IMR-90 (cell line): ENCODE results near the gene ARL5C. TPM values are rescaled to one million over a fixed set of nuclear protein-coding genes. Genes with fewer than 3 reads are reported as not detected.

Experiments
- ATAC-seq: fragments of 200-7000 bp; cut with Tn5 transposase; 2 replicates; pipeline ENCODE4 v1.9.1; 2020; ENCODE audit warnings: low read depth, mild to moderate bottlenecking, moderate library complexity
- BruUV-seq: library from RNA; stranded (reverse); fragments of 400-500 nt; replicated peaks from 2 replicates; lab custom pipeline; 2021; lab: Mats Ljungman, UMichigan
- CTCF ChIA-PET: fragments of 300-600 bp; formaldehyde crosslinking; extraction: SDS; loops from one replicate; lab custom pipeline; 2021; ENCODE audit warnings: antibody characterized with exemption; lab: Yijun Ruan, JAX
- POLR2A ChIA-PET: fragments of 300-600 bp; sonication (Branson Sonifier 250); formaldehyde crosslinking; loops from one replicate; lab custom pipeline; 2022; ENCODE audit warnings: antibody characterized with exemption; ENCODE audit not compliant: unreplicated experiment; lab: Charles Lee
- DNase-seq: peaks from one replicate; pipeline ENCODE4 v3.0.0; 2013
- H2AFZ ChIP-seq: replicated peaks from 2 replicates; pipeline ENCODE3; 2013; ENCODE audit warnings: low read length, mild to moderate bottlenecking; ENCODE audit not compliant: poor library complexity
- H2AK5ac ChIP-seq: 2 replicates; pipeline ENCODE4 v1.6.1; 2013; ENCODE audit warnings: low read depth, low read length, inconsistent platforms
- H2AK9ac ChIP-seq: replicated peaks from 2 replicates; pipeline ENCODE3; 2013; ENCODE audit warnings: mild to moderate bottlenecking, low read depth, low read length, moderate library complexity; ENCODE audit not compliant: poor library complexity
- H2BK120ac ChIP-seq: 2 replicates; pipeline ENCODE4 v1.6.1; 2013; ENCODE audit warnings: low read depth, low read length, inconsistent platforms
- H2BK15ac ChIP-seq: 3 replicates; pipeline ENCODE4 v1.6.1; 2013; ENCODE audit warnings: low read depth, low read length, inconsistent platforms
- H2BK20ac ChIP-seq: 2 replicates; pipeline ENCODE4 v1.6.1; 2013; ENCODE audit warnings: low read depth, mild to moderate bottlenecking, inconsistent platforms, low read length, moderate library complexity
- H2BK5ac ChIP-seq: 2 replicates; pipeline ENCODE4 v1.6.1; 2013; ENCODE audit warnings: mild to moderate bottlenecking, low read depth, low read length, inconsistent platforms; ENCODE audit not compliant: poor library complexity, severe bottlenecking
- H3K14ac ChIP-seq: replicated peaks from 2 replicates; pipeline ENCODE4 v1.6.1; 2013; ENCODE audit warnings: low read depth, low read length, inconsistent platforms
- H3K18ac ChIP-seq: 2 replicates; pipeline ENCODE4 v1.6.1; 2013; ENCODE audit warnings: low read depth, low read length, control low read depth
- H3K23ac ChIP-seq: 2 replicates; pipeline ENCODE4 v1.6.1; 2013; ENCODE audit warnings: low read depth, low read length, inconsistent platforms
- H3K27ac ChIP-seq: 2 replicates; pipeline ENCODE4 v1.5.1; 2013; ENCODE audit warnings: mild to moderate bottlenecking, control low read depth, low read length; ENCODE audit not compliant: insufficient read depth
- H3K27me3 ChIP-seq: 2 replicates; pipeline ENCODE4 v1.6.1; 2013; ENCODE audit warnings: low read length; ENCODE audit not compliant: control insufficient read depth, insufficient read depth
- H3K36me3 ChIP-seq: 2 replicates; pipeline ENCODE4 v1.6.1; 2013; ENCODE audit warnings: low read length, mixed read lengths; ENCODE audit not compliant: control insufficient read depth, insufficient read depth
- H3K4ac ChIP-seq: 2 replicates; pipeline ENCODE4 v1.6.1; 2013; ENCODE audit warnings: low read depth, low read length, inconsistent platforms
- H3K4me1 ChIP-seq: 2 replicates; pipeline ENCODE4 v1.6.1; 2013; ENCODE audit warnings: low read length, mixed read lengths; ENCODE audit not compliant: control insufficient read depth, insufficient read depth
- H3K4me2 ChIP-seq: 2 replicates; pipeline ENCODE4 v1.6.1; 2013; ENCODE audit warnings: low read depth, mild to moderate bottlenecking, control low read depth, low read length, moderate library complexity
- H3K4me3 ChIP-seq: 2 replicates; pipeline ENCODE4 v1.5.1; 2013; ENCODE audit warnings: low read depth, mild to moderate bottlenecking, control low read depth, low read length, moderate library complexity; ENCODE audit not compliant: insufficient read depth
- H3K56ac ChIP-seq: 2 replicates; pipeline ENCODE4 v1.6.1; 2013; ENCODE audit warnings: low read length, inconsistent platforms; ENCODE audit not compliant: insufficient read depth; ENCODE audit errors: extremely low read depth
- H3K79me1 ChIP-seq, 2 experiments: 2 replicates each; pipeline ENCODE4 v1.6.1; 2013; ENCODE audit warnings: low read length in 2 of 2, inconsistent platforms in 1 of 2, low read depth in 1 of 2
- H3K9ac ChIP-seq: 2 replicates; pipeline ENCODE4 v1.6.1; 2013; ENCODE audit warnings: low read depth, low read length, control low read depth
- H3K9me1 ChIP-seq: 2 replicates; pipeline ENCODE4 v1.6.1; 2013; ENCODE audit warnings: low read length, inconsistent platforms; ENCODE audit not compliant: insufficient read depth
- H3K9me3 ChIP-seq: 2 replicates; pipeline ENCODE4 v1.6.1; 2013; ENCODE audit warnings: low read length; ENCODE audit not compliant: control insufficient read depth, insufficient read depth
- H4K20me1 ChIP-seq: 2 replicates; pipeline ENCODE4 v1.6.1; 2013; ENCODE audit warnings: low read length, inconsistent platforms; ENCODE audit not compliant: insufficient read depth
- H4K5ac ChIP-seq: 2 replicates; pipeline ENCODE4 v1.6.1; 2013; ENCODE audit warnings: mild to moderate bottlenecking, low read depth, low read length, control low read depth
- H4K8ac ChIP-seq, 2 experiments: 2 replicates each; pipeline ENCODE4 v1.6.1; 2013; ENCODE audit warnings: low read depth in 2 of 2, low read length in 2 of 2, control low read depth in 1 of 2, inconsistent platforms in 1 of 2
- H4K91ac ChIP-seq: 2 replicates; pipeline ENCODE4 v1.6.1; 2013; ENCODE audit warnings: low read depth, low read length, inconsistent platforms; ENCODE audit not compliant: insufficient read depth
- BHLHE40 ChIP-seq: fragments of 150-350 bp; IDR thresholded peaks from 2 replicates; pipeline ENCODE4 v1.6.1; 2016; ENCODE audit warnings: mild to moderate bottlenecking, low read depth, low read length
- CEBPB ChIP-seq: IDR thresholded peaks from 2 replicates; pipeline ENCODE4 v1.6.1; 2012; ENCODE audit warnings: low read depth, low read length, improper control_type of control experiment
- CHD1 ChIP-seq: IDR thresholded peaks from 2 replicates; pipeline ENCODE4 v1.6.1; 2012; ENCODE audit warnings: low read depth, low read length, improper control_type of control experiment
- CTCF ChIP-seq: conservative IDR thresholded peaks from 2 replicates; pipeline ENCODE4 v1.5.1; 2012; ENCODE audit warnings: mild to moderate bottlenecking, low read depth, low read length, improper control_type of control experiment
- ELK1 ChIP-seq: fragments of 150-350 bp; IDR thresholded peaks from 2 replicates; pipeline ENCODE4 v1.6.1; 2016; ENCODE audit warnings: low read depth, mild to moderate bottlenecking, low read length, moderate library complexity, borderline replicate concordance
- FOS ChIP-seq: fragments of 150-350 bp; IDR thresholded peaks from 2 replicates; pipeline ENCODE4 v1.6.1; 2016; ENCODE audit warnings: low read depth, low read length
- MAFK ChIP-seq: IDR thresholded peaks from 2 replicates; pipeline ENCODE4 v1.6.1; 2012; ENCODE audit warnings: low read depth, low read length, improper control_type of control experiment
- MAZ ChIP-seq: IDR thresholded peaks from 2 replicates; pipeline ENCODE4 v1.6.1; 2012; ENCODE audit warnings: low read depth, mild to moderate bottlenecking, low read length, improper control_type of control experiment, moderate library complexity, borderline replicate concordance
- MXI1 ChIP-seq: IDR thresholded peaks from 2 replicates; pipeline ENCODE4 v1.6.1; 2012; ENCODE audit warnings: low read depth, mild to moderate bottlenecking, low read length, moderate library complexity, borderline replicate concordance
- NFE2L2 ChIP-seq: fragments of 150-350 bp; IDR thresholded peaks from 2 replicates; pipeline ENCODE4 v1.6.1; 2016; ENCODE audit warnings: low read depth, mild to moderate bottlenecking, low read length
- POLR2A ChIP-seq: IDR thresholded peaks from 2 replicates; pipeline ENCODE4 v1.6.1; 2012; ENCODE audit warnings: mild to moderate bottlenecking, low read depth, low read length
- RAD21 ChIP-seq: IDR thresholded peaks from 2 replicates; pipeline ENCODE4 v1.6.1; 2012; ENCODE audit warnings: low read length, improper control_type of control experiment
- RCOR1 ChIP-seq: IDR thresholded peaks from 2 replicates; pipeline ENCODE4 v1.6.1; 2012; ENCODE audit warnings: mild to moderate bottlenecking, low read length, improper control_type of control experiment; ENCODE audit not compliant: insufficient replicate concordance
- RFX5 ChIP-seq: IDR thresholded peaks from 2 replicates; pipeline ENCODE4 v1.8.0; 2012; ENCODE audit warnings: low read depth, mild to moderate bottlenecking, low read length, moderate library complexity
- SMC3 ChIP-seq: fragments of 150-350 bp; IDR thresholded peaks from 2 replicates; pipeline ENCODE4 v1.6.1; 2016; ENCODE audit warnings: low read depth, mild to moderate bottlenecking, antibody characterized with exemption, low read length, moderate library complexity
- USF2 ChIP-seq: fragments of 150-350 bp; IDR thresholded peaks from 2 replicates; pipeline ENCODE4 v1.6.1; 2017; ENCODE audit warnings: mild to moderate bottlenecking, antibody characterized with exemption, low read length, low read depth
- WGBS, 2 experiments: methylation state at CpG; one replicate each; pipeline versions ENCODE4 v1.1.5 to v1.1.7; 2013; ENCODE audit warnings: missing lambda C conversion rate in 2 of 2; ENCODE audit not compliant: insufficient read length in 1 of 2; ENCODE audit errors: extremely low coverage in 2 of 2; 5-methylcytosine and 5-hydroxymethylcytosine counted together
- dilution Hi-C: fragments of 300-500 bp; cut with HindIII; formaldehyde crosslinking; loops from one replicate; pipeline ENCODE4 v1.14.3; 2018; ENCODE audit warnings: low sequenced_read_pairs; ENCODE audit not compliant: unreplicated experiment
- in situ Hi-C: fragments of 300-500 bp; cut with MboI; formaldehyde crosslinking; loops from 3 replicates; pipeline ENCODE4 v1.14.3; 2019; ENCODE audit warnings: low sequenced_read_pairs, inconsistent platforms, mixed read lengths
- intact Hi-C: fragments of 100-400 bp; cut with micrococcal nuclease; formaldehyde crosslinking; loops from 2 replicates; pipeline ENCODE4 v1.10.0; 2022
- polyA plus RNA-seq, 3 experiments: library from polyadenylated mRNA; depleted of rRNA; stranded (reverse); fragments of >200 nt; gene quantifications; 2 replicates each; pipeline ENCODE4 v1.2.3, GENCODE V29; 2012; ENCODE audit warnings: low replicate concordance in 1 of 3
- total RNA-seq: library from RNA; depleted of rRNA; stranded (reverse); fragments of >200 nt; gene quantifications from 2 replicates; pipeline ENCODE4 v1.2.3, GENCODE V29; 2012

Gene ARL5C
- total and polyA plus RNA-seq, 2 of the 4 experiments (the other 2 are of a cell fraction): not detected

- dilution Hi-C loops (no loop called here), intact Hi-C loops (no loop called here), in situ Hi-C loops (no loop called here)
- Histone ChIP-seq H3K79me1 (0 out of 4 replicates have a peak, but pooled peaks cover 0 to 2% of the 10 kb centered on the region in 2 experiments), H2BK20ac (no peak overlapping the region), H3K4me2 (no peak overlapping the region), H3K27ac (no peak overlapping the region), H3K23ac (no peak overlapping the region), H3K14ac (no peak overlapping the region), H4K8ac (no peak overlapping the region), H4K5ac (no peak overlapping the region), H3K56ac (no peak overlapping the region), H2AK9ac (no peak overlapping the region), H3K9me3 (no peaks in the 10 kb centered on the region), H2AFZ (no peak overlapping the region), H4K91ac (no peak overlapping the region), H3K9ac (no peak overlapping the region), H3K27me3 (no peaks in the 10 kb centered on the region), H3K4ac (no peak overlapping the region), H2BK120ac (no peak overlapping the region), H3K4me3 (no peak overlapping the region), H2BK15ac (no peak overlapping the region), H3K4me1 (no peaks in the 10 kb centered on the region), H3K9me1 (peaks cover 7% of the 10 kb centered on the region; the same call in 1 of the 2 replicates), H2BK5ac (no peak overlapping the region), H4K20me1 (peaks cover 10% of the 10 kb centered on the region), H3K18ac (no peak overlapping the region), H2AK5ac (no peak overlapping the region), H3K36me3 (peaks cover 24% of the 10 kb centered on the region)
- ChIA-PET CTCF (no interaction called here), POLR2A (no interaction called here)
- no peak for DNase-seq
- no TSS peak for BruUV-seq
- ATAC-seq: no peak
- TF ChIP-seq RFX5: no peak
- no peak for TF ChIP-seq NFE2L2
- no peak for TF ChIP-seq RCOR1
- TF ChIP-seq CEBPB: no peak
- TF ChIP-seq MAZ: no peak
- no peak for TF ChIP-seq RAD21
- no peak for TF ChIP-seq MXI1
- no peak for TF ChIP-seq SMC3
- TF ChIP-seq USF2: no peak
- no peak for TF ChIP-seq FOS
- no peak for TF ChIP-seq CHD1
- TF ChIP-seq POLR2A: no peak
- TF ChIP-seq ELK1: no peak
- TF ChIP-seq BHLHE40: no peak
- no peak for TF ChIP-seq CTCF
- no peak for TF ChIP-seq MAFK
- 95% methylated on average over 4 of the region's 12 CpGs; no CpG with 5 or more reads in 1 of the 2 experiments for WGBS, 2 experiments
Measured at GRCh38 chr17:39177256-39177655, 11.3 kb upstream of the ARL5C start.
